ENCODE data around the gene FLG2.

GRCh38 chr1:152367436-152367835, 7.6 kb upstream of the FLG2 start:
- TF ChIP-seq NR2C2 (IDR thresholded peaks at IDR 0.05; ENCODE audit: borderline replicate concordance, control insufficient read depth, insufficient read length, low read depth) = no peak
- TF ChIP-seq ZNF592 (IDR thresholded peaks at IDR 0.05) = no peak
- TF ChIP-seq LARP7 (IDR thresholded peaks at IDR 0.05) = no peak
- no peak for TF ChIP-seq MEF2A (IDR thresholded peaks at IDR 0.05; ENCODE audit: insufficient read depth, low read depth, low read length)
